Heart right ventricle (tissue), 16 donors: Measurements from ENCODE around the gene RNF11. TPM values are rescaled to one million over a fixed set of nuclear protein-coding genes. Genes with fewer than 3 reads are reported as not detected.

Source experiments
- ATAC-seq, 8 donors: fragments of 200-7000 bp; cut with Tn5 transposase; one replicate each; pipeline ENCODE4 v1.9.1; 2020; ENCODE audit warnings: mild to moderate bottlenecking in 8 of 8, moderate library complexity in 8 of 8, moderate number of reproducible peaks in 1 of 8
- DNase-seq, 2 donors: peaks; one replicate each; pipeline ENCODE4 v3.0.0-alpha.2; 2020
- H3K27ac ChIP-seq, 10 donors: fragments of 200-600 bp; sonication (generic) in 2 of 10; one replicate each; pipeline versions ENCODE4 v1.5.0 to v1.8.0; 2020 to 2022; ENCODE audit warnings: mild to moderate bottlenecking in 3 of 10
- H3K27me3 ChIP-seq, 7 donors: fragments of 200-600 bp; one replicate each; pipeline ENCODE4 v1.8.0; 2021 to 2022; ENCODE audit warnings: mild to moderate bottlenecking in 2 of 7
- H3K36me3 ChIP-seq, 9 donors: fragments of 200-600 bp; sonication (generic) in 1 of 9; one replicate each; pipeline versions ENCODE4 v1.5.0 to v1.8.0; 2020 to 2022; ENCODE audit warnings: mild to moderate bottlenecking in 2 of 9
- H3K4me1 ChIP-seq, 9 donors: fragments of 200-600 bp; sonication (generic) in 1 of 9; one replicate each; pipeline versions ENCODE4 v1.5.0 to v1.8.0; 2020 to 2022; ENCODE audit warnings: mild to moderate bottlenecking in 4 of 9
- H3K4me3 ChIP-seq, 10 donors: fragments of 200-600 bp; sonication (generic) in 2 of 10; one replicate each; pipeline versions ENCODE4 v1.5.0 to v1.8.0; 2020 to 2022; ENCODE audit warnings: mild to moderate bottlenecking in 7 of 10, moderate library complexity in 2 of 10
- H3K9me3 ChIP-seq, 11 donors: fragments of 200-600 bp in 10 of 11; sonication (generic) in 2 of 11; one replicate each; pipeline versions ENCODE4 v1.5.0 to v1.8.0; 2013 to 2022; ENCODE audit warnings: mild to moderate bottlenecking in 2 of 11, control low read depth in 1 of 11, moderate library complexity in 1 of 11
- WGBS, 2 donors: extraction: QIAGEN DNeasy Blood & Tissue Kit; methylation state at CpG; one replicate each; pipeline ENCODE4 v1.1.7; 2013; ENCODE audit warnings: inconsistent platforms in 1 of 2; 5-methylcytosine and 5-hydroxymethylcytosine counted together
- intact Hi-C, 10 donors: fragments of 100-400 bp; cut with DNase I; formaldehyde crosslinking; loops; one replicate each; pipeline versions ENCODE4 v1.11.1 to v1.14.2; 2022
- polyA plus RNA-seq, 2 donors: library from polyadenylated mRNA; stranded (reverse); fragments of 200-250 nt; gene quantifications; one replicate each; pipeline ENCODE4 v1.2.3, GENCODE V29; 2013
- total RNA-seq, 10 donors: library from RNA; stranded (reverse); fragmentation: NEBNext Ultra II Directional in 3 of 10; extraction: Animal tissue kit (Norgen Biotek cat#: 25700) in 3 of 10; gene quantifications; one replicate each; pipeline versions ENCODE4 v1.2.1 to v1.2.4, GENCODE V29; 2021 to 2023
- TF ChIP-seq, protein P1 (sequence below), 9 donors: fragments of 200-600 bp; sonication (generic) in 2 of 9; IDR thresholded peaks; one replicate each; pipeline versions ENCODE4 v1.5.0 to v1.8.0; 2021 to 2022; ENCODE audit warnings: antibody characterized with exemption in 9 of 9, mild to moderate bottlenecking in 5 of 9, moderate library complexity in 1 of 9
- donor health status: Arrhythmogenic right ventricular cardiomyopathy.
- donor health status: ischemic (EF 13 %, LVEDD 7.1; RV severe dilation, severe dysfunction).
- donor health status: healthy with polysubstance abuse.
- donor health status: DM: no; HTN: yes; CAD: no.
- donor health status: DM: no; HTN: no; CAD: no.
- donor health status: ischemic (EF 25% LVEDD 6.9; RV normal size, moderate dysfunction).
- donor health status: ischemic (EF 25% LVEDD 5.7; RV mildly dilated, moderate dysfunction).
- donor health status: healthy.
- donor health status: DM: yes; HTN: yes; CAD: no.
- donor health status: Ischemic cardiomyopathy.
- donor health status: ischemic (EF 35%, LVEDD 5.7; RV mildly dilated, moderate dysfunction).
- donor health status: nonischemic (EF 11% LVEDD 7.7; RV severe dilation, severe dysfunction).
- donor health status: DM: yes; HTN: yes; CAD: no.
- donor health status: PGD.
- donor health status: ischemic (EF 29% LVEDD 5.4; RV normal size, mild dysfunction).
- donor health status: nonischemic (EF 23%, LVEDD 6.1; RV moderate dilation, normal function).

The RNF11 gene
- total and polyA plus RNA-seq, 12 donors: 33.5 to 157 (median 114) TPM

DNA sequence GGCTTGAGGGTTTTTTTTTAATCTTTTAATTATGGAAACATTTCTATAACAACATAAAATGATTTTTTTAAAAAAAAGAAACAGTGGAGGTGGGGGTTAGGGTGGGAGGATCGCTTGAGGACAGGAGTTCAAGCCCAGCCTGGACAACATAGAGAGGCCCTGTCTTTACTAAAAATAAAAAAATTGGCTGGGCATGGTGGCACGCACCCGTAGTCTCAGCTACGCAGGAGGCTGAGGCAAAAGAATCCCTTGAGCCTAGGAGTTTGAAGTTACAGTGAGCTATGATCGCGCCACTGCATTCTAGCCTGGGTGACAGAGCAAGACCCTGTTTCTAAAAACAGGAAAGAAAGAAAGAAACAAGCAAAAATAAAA is 32.2 kb upstream of the RNF11 start:
- no peak for DNase-seq
- intact Hi-C loops: no loop called here
- TF ChIP-seq, protein P1, sequence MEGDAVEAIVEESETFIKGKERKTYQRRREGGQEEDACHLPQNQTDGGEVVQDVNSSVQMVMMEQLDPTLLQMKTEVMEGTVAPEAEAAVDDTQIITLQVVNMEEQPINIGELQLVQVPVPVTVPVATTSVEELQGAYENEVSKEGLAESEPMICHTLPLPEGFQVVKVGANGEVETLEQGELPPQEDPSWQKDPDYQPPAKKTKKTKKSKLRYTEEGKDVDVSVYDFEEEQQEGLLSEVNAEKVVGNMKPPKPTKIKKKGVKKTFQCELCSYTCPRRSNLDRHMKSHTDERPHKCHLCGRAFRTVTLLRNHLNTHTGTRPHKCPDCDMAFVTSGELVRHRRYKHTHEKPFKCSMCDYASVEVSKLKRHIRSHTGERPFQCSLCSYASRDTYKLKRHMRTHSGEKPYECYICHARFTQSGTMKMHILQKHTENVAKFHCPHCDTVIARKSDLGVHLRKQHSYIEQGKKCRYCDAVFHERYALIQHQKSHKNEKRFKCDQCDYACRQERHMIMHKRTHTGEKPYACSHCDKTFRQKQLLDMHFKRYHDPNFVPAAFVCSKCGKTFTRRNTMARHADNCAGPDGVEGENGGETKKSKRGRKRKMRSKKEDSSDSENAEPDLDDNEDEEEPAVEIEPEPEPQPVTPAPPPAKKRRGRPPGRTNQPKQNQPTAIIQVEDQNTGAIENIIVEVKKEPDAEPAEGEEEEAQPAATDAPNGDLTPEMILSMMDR (IDR thresholded peaks at IDR 0.05): no peak
- Histone ChIP-seq H3K9me3 (no peaks in the 10 kb centered on the region), H3K4me3 (no peak overlapping the region), H3K4me1 (no peaks in the 10 kb centered on the region), H3K27ac (no peak overlapping the region), H3K27me3 (no peaks in the 10 kb centered on the region), H3K36me3 (no peaks in the 10 kb centered on the region)
- ATAC-seq: no peak
- WGBS, 2 donors: 96 to 97% methylated on average over 6 of the region's 6 CpGs

DNA sequence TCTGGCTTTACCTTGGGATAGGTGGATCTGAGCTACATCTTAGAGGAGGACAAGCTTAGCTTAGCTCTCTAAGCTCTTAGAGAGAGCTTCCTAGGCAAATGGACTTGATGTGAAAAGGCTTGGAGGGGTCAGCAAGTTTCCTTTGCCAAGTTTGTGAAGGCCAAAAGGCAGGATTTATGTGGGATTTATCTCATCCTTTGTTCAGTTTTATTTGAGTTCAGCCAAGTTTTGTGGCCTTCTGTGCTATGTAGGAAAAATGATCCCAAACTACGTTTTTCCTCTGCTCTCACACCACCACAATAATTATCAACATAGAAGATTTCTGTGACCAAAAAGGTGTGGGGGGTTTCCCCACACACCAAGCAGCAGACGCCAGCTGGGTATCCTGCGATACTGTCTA is 26.0 kb upstream of the RNF11 start:
- ATAC-seq: no peak
- H3K27me3 ChIP-seq: no peaks in the 10 kb centered on the region
- H3K36me3 ChIP-seq: no peaks in the 10 kb centered on the region
- no peaks in the 10 kb centered on the region for H3K9me3 ChIP-seq
- WGBS, 2 donors: 68 to 83% methylated on average over 3 of the region's 3 CpGs
- DNase-seq: no peak
- intact Hi-C loops: no loop called here
- TF ChIP-seq, protein P1 (IDR thresholded peaks at IDR 0.05): no peak
- H3K27ac ChIP-seq: no peak overlapping the region
- H3K4me3 ChIP-seq: no peak overlapping the region
- H3K4me1 ChIP-seq: peaks cover 0 to 15% (median 0%) of the 10 kb centered on the region in 9 donors

DNA sequence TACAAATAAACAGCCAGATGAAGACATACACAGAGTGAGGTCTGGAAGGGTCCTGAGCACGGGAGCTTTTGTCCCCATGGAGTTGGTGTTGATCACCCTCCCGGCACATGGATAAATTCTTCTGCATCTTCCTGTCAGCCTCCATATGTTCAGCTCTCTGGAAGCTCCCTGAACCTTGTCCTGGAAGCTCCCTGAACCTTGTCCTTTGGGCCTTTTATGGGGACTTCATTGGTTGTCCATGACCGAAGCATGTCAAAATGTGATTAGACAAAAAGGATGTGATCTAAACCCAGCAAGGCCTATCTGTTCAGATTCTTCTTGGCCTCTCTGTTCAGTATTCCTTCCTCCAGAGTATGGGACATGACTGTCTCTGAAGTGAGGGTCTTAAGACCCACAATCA is 25.4 kb upstream of the RNF11 start:
- WGBS, 2 donors: 68% methylated on average over 3 of the region's 3 CpGs
- ATAC-seq: no peak

DNA sequence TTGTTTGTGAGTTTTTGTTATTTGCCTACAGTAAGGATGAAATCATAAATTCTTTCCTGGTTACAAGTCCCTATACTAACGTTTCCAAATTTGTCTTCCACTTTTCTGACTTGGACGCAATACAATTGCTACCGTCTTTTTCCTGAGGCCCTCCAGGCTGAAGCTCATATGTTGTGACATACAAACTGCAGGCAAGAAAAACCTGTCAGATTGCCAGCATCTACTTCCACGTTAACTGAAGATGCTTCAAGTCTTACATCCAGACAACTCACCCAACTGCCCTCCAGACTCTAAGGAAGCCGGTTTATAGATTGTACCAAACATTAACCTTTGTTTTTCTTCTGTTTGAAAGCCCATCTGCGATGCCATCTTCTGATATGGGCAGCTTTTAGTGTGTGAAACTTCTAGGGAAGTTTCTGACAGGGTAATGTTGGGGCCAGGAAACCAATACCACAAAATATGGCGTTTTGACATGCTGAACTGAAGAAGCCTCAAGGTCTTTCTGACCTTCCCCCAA is 21.4 kb upstream of the RNF11 start:
- DNase-seq: no peak
- TF ChIP-seq, protein P1 (IDR thresholded peaks at IDR 0.05): no peak
- intact Hi-C loops: no loop called here

More for the DNA sequence above, 25.4 kb upstream of the RNF11 start:
- no peak overlapping the region for H3K4me3 ChIP-seq
- H3K9me3 ChIP-seq: no peaks in the 10 kb centered on the region
- TF ChIP-seq, protein P1 (IDR thresholded peaks at IDR 0.05): no peak
- intact Hi-C loops: no loop called here
- DNase-seq: no peak
- H3K27ac ChIP-seq: no peak overlapping the region
- no peaks in the 10 kb centered on the region for H3K27me3 ChIP-seq
- H3K4me1 ChIP-seq: peaks cover 0 to 15% (median 0%) of the 10 kb centered on the region in 9 donors
- H3K36me3 ChIP-seq: no peaks in the 10 kb centered on the region

More for the DNA sequence above, 21.4 kb upstream of the RNF11 start:
- Histone ChIP-seq H3K4me1 (peaks cover 0 to 15% (median 0%) of the 10 kb centered on the region in 9 donors), H3K4me3 (no peak overlapping the region), H3K27ac (no peak overlapping the region), H3K36me3 (no peaks in the 10 kb centered on the region), H3K9me3 (no peaks in the 10 kb centered on the region), H3K27me3 (no peaks in the 10 kb centered on the region)
- no peak for ATAC-seq
- WGBS, 2 donors: 39 to 41% methylated on average over 7 of the region's 7 CpGs
